NCI-H2107 treated with DMSO at 0.1 percent for 48 hours (cell line): ENCODE results near the gene RNF8.
"Not testable (repeated sequence)": the region's sequence is repeated elsewhere in the genome, so short reads cannot be mapped to it uniquely, and the experiment has no call there.

Experiments
- DNase-seq: peaks from one replicate; lab custom pipeline; 2025; ENCODE audit not compliant: unreplicated experiment; lab: John Stamatoyannopoulos, UW

RNF8 gene

DNA sequence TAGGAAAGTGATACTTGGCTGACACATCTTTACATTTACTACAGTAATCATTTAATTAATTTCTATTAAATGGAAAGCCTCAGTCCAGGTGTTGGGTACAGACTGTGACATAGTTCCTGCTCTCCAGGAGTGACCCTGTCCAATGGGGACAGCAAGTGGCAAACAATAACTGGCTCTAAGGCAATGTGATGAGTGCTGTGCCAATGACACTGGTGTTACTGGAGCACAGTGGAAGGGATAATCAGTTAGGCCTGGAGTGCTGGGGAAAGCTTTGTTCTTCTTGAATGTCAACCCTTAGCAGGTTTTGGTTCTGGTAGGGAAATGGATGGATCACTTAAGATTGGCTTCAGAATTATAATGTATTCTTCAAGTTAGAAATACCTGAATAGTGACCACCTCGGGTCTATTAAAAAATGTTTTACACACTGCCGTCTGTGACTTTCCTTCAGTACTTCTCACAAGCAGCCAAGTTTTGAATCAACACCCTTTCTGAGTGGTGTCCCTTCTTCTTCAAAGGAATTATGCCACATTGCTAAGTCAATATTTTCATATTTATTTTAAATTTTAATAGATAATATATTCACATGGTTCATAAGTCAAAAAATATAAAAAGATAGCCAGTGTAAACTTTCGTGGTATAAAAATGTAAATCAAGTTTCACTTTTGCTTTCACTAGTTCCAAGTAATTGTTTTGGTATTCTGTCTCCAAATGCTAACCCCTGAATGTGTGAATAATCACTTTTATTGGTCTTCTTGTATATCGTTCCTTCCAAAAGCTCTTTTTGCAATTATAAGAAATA lies 88.8 kb downstream of the RNF8 start:
- no peak for DNase-seq

DNA sequence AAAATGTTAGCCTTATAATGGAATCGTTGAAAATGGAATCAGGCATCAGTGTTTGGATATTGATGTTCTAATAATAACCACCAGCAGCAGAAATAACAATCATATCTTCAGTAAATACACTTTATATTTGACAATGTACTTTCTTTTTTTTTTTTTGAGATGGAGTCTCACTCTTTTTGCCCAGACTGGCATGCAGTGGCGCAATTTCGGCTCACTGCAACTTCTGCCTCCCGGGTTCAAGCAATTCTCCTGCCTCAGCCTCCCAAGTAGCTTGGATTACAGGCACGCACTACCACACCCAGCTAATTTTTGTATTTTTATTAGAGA lies 89.4 kb downstream of the RNF8 start:
- DNase-seq: not testable (repeated sequence)
